Measurements from ENCODE around the gene TARBP1. TPM values are rescaled to one million over a fixed set of nuclear protein-coding genes. Genes with fewer than 3 reads are reported as not detected.

The TARBP1 gene
- total RNA-seq, 1 donor from 2014 or later = 38.1 TPM

DNA sequence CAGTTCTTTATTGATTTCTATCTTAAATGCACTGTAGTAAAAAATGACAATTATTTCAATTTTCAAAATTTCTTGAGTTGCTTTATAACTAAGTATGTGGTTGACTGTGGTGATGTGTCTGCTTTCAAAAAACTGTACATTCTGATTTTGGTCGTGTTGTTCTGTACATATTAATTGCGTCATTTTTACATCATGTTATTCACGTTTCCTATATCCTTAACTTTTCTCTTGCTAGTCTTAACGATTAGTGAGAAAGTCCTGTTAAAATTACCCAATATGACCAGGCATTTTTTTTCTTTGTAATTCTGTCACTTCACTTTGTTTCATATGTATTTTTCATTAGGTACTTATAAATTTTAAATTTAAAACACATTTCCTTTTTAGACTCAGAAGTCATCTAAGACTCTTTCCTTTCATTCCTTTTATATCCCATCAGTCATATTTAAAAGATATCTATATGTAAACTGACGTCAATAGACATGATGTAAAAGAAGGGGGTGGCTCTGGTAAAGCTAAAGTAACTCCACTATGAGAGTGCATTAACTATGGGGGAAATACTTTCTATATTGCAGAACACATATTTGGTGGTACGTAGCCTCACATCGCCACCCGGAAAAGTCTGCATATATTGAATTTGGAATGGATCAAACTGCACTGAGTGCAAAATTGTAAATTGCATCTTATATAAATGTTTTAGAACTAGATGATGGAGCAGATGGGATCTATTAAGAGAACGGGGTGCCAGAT is 106.8 kb downstream of the TARBP1 start:
- Mint-ChIP-seq H3K9me3 (no peaks in the 10 kb centered on the region), H3K27me3 (peaks cover 22% of the 10 kb centered on the region)
- TF ChIP-seq, protein P1, sequence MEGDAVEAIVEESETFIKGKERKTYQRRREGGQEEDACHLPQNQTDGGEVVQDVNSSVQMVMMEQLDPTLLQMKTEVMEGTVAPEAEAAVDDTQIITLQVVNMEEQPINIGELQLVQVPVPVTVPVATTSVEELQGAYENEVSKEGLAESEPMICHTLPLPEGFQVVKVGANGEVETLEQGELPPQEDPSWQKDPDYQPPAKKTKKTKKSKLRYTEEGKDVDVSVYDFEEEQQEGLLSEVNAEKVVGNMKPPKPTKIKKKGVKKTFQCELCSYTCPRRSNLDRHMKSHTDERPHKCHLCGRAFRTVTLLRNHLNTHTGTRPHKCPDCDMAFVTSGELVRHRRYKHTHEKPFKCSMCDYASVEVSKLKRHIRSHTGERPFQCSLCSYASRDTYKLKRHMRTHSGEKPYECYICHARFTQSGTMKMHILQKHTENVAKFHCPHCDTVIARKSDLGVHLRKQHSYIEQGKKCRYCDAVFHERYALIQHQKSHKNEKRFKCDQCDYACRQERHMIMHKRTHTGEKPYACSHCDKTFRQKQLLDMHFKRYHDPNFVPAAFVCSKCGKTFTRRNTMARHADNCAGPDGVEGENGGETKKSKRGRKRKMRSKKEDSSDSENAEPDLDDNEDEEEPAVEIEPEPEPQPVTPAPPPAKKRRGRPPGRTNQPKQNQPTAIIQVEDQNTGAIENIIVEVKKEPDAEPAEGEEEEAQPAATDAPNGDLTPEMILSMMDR (conservative IDR thresholded peaks at IDR 0.05) = no peak

GRCh38 chr1:234371414-234371813 is 107.6 kb downstream of the TARBP1 start:
- Mint-ChIP-seq H3K27me3 (peaks cover 24% of the 10 kb centered on the region), H3K4me3 (no peak overlapping the region), H3K36me3 (peaks cover 7% of the 10 kb centered on the region), H3K27ac (no peak overlapping the region), H3K9me3 (no peaks in the 10 kb centered on the region), H3K4me1 (ENCODE audit: unreplicated experiment) (peaks cover 13% of the 10 kb centered on the region)
- DNase-seq (ENCODE audit: extremely low spot score, unreplicated experiment) = no peak
- TF ChIP-seq, protein P1 (conservative IDR thresholded peaks at IDR 0.05) = no peak

More for the DNA sequence above, 106.8 kb downstream of the TARBP1 start:
- Mint-ChIP-seq H3K4me3 (peak overlapping the region; percentile 96), H3K36me3 (peaks cover 9% of the 10 kb centered on the region), H3K27ac (peak overlapping the region; percentile 96), H3K4me1 (ENCODE audit: unreplicated experiment) (peaks cover 15% of the 10 kb centered on the region)
- no peak for DNase-seq (ENCODE audit: extremely low spot score, unreplicated experiment)

GRCh38 chr1:234369784-234370183 is 109.2 kb downstream of the TARBP1 start:
- H3K9me3 Mint-ChIP-seq = no peaks in the 10 kb centered on the region
- DNase-seq (ENCODE audit: extremely low spot score, unreplicated experiment) = no peak
- TF ChIP-seq, protein P1 (conservative IDR thresholded peaks at IDR 0.05) = no peak
- H3K27me3 Mint-ChIP-seq = peaks cover 32% of the 10 kb centered on the region
- H3K4me3 Mint-ChIP-seq = no peak overlapping the region
- H3K27ac Mint-ChIP-seq = peak overlapping the region; percentile 48
- H3K36me3 Mint-ChIP-seq = no peaks in the 10 kb centered on the region
- H3K4me1 Mint-ChIP-seq (ENCODE audit: unreplicated experiment) = peaks cover 9% of the 10 kb centered on the region

- H3K27me3 Mint-ChIP-seq = peaks cover 32% of the 10 kb centered on the region
- TF ChIP-seq, protein P1 (conservative IDR thresholded peaks at IDR 0.05) = no peak
- no peak overlapping the region for H3K4me3 Mint-ChIP-seq
- H3K9me3 Mint-ChIP-seq = no peaks in the 10 kb centered on the region
- DNase-seq (ENCODE audit: extremely low spot score, unreplicated experiment) = no peak
- no peak overlapping the region for H3K27ac Mint-ChIP-seq
- peaks cover 2% of the 10 kb centered on the region for H3K4me1 Mint-ChIP-seq (ENCODE audit: unreplicated experiment)
- H3K36me3 Mint-ChIP-seq = no peaks in the 10 kb centered on the region
These were observed 109.9 kb downstream of the TARBP1 start for GRCh38 chr1:234369033-234369430.

- no peak overlapping the region for H3K4me3 Mint-ChIP-seq
- H3K36me3 Mint-ChIP-seq = no peaks in the 10 kb centered on the region
- no peaks in the 10 kb centered on the region for H3K4me1 Mint-ChIP-seq (ENCODE audit: unreplicated experiment)
- TF ChIP-seq, protein P1 (conservative IDR thresholded peaks at IDR 0.05) = no peak
- no peak for DNase-seq (ENCODE audit: extremely low spot score, unreplicated experiment)
- peaks cover 32% of the 10 kb centered on the region for H3K27me3 Mint-ChIP-seq
- no peaks in the 10 kb centered on the region for H3K9me3 Mint-ChIP-seq
- H3K27ac Mint-ChIP-seq = no peak overlapping the region
These were observed 110.5 kb downstream of the TARBP1 start for GRCh38 chr1:234368320-234369032.
